ENCODE data around the gene AADACL4. TPM values are rescaled to one million over a fixed set of nuclear protein-coding genes. Genes with fewer than 3 reads are reported as not detected.

The AADACL4 gene
- total and polyA plus RNA-seq, 9 of the 15 experiments (the other 6 are each of a cell fraction or from before 2014, with no cell fraction given): not detected

GRCh38 chr1:12613180-12613579 lies 30.7 kb upstream of the AADACL4 start:
- peaks cover 97% of the 10 kb centered on the region for H3K79me2 ChIP-seq (ENCODE audit: control insufficient read depth, insufficient read depth, low read length)
- no peaks in the 10 kb centered on the region for H3K9me1 ChIP-seq (ENCODE audit: control insufficient read depth, insufficient read depth, low read length)
- H3K4me3 ChIP-seq: no peak overlapping the region
- peaks cover 68% of the 10 kb centered on the region for H3K36me3 ChIP-seq (ENCODE audit: control insufficient read depth, insufficient read depth, low read length)
- no peaks in the 10 kb centered on the region for H3K27me3 ChIP-seq (ENCODE audit: control insufficient read depth in 2 of 2, insufficient read depth in 2 of 2, low read length in 2 of 2)
- H4K20me1 ChIP-seq (replicated peaks; ENCODE audit: control insufficient read depth, insufficient read depth, low read length): 0 out of 2 replicates have a peak, but pooled peaks cover 5% of the 10 kb centered on the region
- H3K4me2 ChIP-seq (ENCODE audit: insufficient read depth, low read length): no peak overlapping the region
- TF ChIP-seq POLR2AphosphoS5 (IDR thresholded peaks at IDR 0.05; ENCODE audit: control insufficient read depth, insufficient read depth, low read depth, low read length) (0 out of 2 replicates have a peak, but pooled peaks have one; percentile 40), DPF2 (IDR thresholded peaks at IDR 0.05) (no peak)
- BruUV-seq (replicated peaks): no TSS peak
- intact Hi-C loops (cut with micrococcal nuclease) (no loop called here), in situ Hi-C loops (cut with MboI) (loop anchor here (25.0 kb wide), 1 partner anchor 301 kb away; no protein-coding TSS in a partner anchor)
- H3K9ac ChIP-seq (ENCODE audit: insufficient read depth in 1 of 2, low read depth in 2 of 2, low read length in 2 of 2): no peak overlapping the region; a peak in 1 of 4 replicates
- ChIA-PET CTCF (ENCODE audit: low intra/inter-chr PET ratio) (no interaction called here), POLR2A (interaction anchor here (0.6 to 1.5 kb wide), 6 partner anchors 9 to 906 kb away, joined by 3 to 4 read pairs (median 4); no protein-coding TSS in a partner anchor)
- WGBS (ENCODE audit: insufficient coverage, low coverage, missing lambda C conversion rate): 83% methylated on average over 4 of the region's 4 CpGs
- no peak overlapping the region for H2AFZ ChIP-seq (ENCODE audit: low read depth, low read length)
- H3K9me3 ChIP-seq (replicated peaks; ENCODE audit: control insufficient read depth, insufficient read depth, low read depth, low read length): no peaks in the 10 kb centered on the region
- H3K4me1 ChIP-seq (replicated peaks in 1 of 2; ENCODE audit: control insufficient read depth in 2 of 2, insufficient read depth in 2 of 2, low read length in 2 of 2): peaks cover 13 to 17% of the 10 kb centered on the region in 2 experiments
- no peak for FAIRE-seq
- no peak for ATAC-seq
- H3K27ac ChIP-seq (ENCODE audit: extremely low read depth, low read depth, low read length): no peak overlapping the region
- no peak for DNase-seq (ENCODE audit: extremely low read depth in 1 of 4, low spot score in 3 of 4)

- Histone ChIP-seq H3K27ac (ENCODE audit: extremely low read depth, low read depth, low read length) (peak overlapping the region; percentile 94), H3K9ac (ENCODE audit: insufficient read depth in 1 of 2, low read depth in 2 of 2, low read length in 2 of 2) (peak overlapping the region; percentile 40 to 94; a peak in 3 of 4 replicates), H4K20me1 (replicated peaks; ENCODE audit: control insufficient read depth, insufficient read depth, low read length) (0 out of 2 replicates have a peak, but pooled peaks cover 5% of the 10 kb centered on the region), H3K4me2 (ENCODE audit: insufficient read depth, low read length) (peak overlapping the region; percentile 97), H3K27me3 (ENCODE audit: control insufficient read depth in 2 of 2, insufficient read depth in 2 of 2, low read length in 2 of 2) (no peaks in the 10 kb centered on the region), H2AFZ (ENCODE audit: low read depth, low read length) (no peak overlapping the region), H3K36me3 (ENCODE audit: control insufficient read depth, insufficient read depth, low read length) (peaks cover 54% of the 10 kb centered on the region), H3K4me1 (replicated peaks in 1 of 2; ENCODE audit: control insufficient read depth in 2 of 2, insufficient read depth in 2 of 2, low read length in 2 of 2) (peaks cover 17 to 30% of the 10 kb centered on the region in 2 experiments), H3K9me1 (ENCODE audit: control insufficient read depth, insufficient read depth, low read length) (no peaks in the 10 kb centered on the region), H3K79me2 (ENCODE audit: control insufficient read depth, insufficient read depth, low read length) (peaks cover 97% of the 10 kb centered on the region), H3K9me3 (replicated peaks; ENCODE audit: control insufficient read depth, insufficient read depth, low read depth, low read length) (0 out of 2 replicates have a peak, but pooled peaks cover 2% of the 10 kb centered on the region), H3K4me3 (peak overlapping the region; percentile 71)
- POLR2A ChIA-PET: interaction anchor here (0.6 to 4.1 kb wide), 10 partner anchors 8 to 705 kb away, joined by 3 to 24 read pairs (median 3); no protein-coding TSS in a partner anchor
- CTCF ChIA-PET (ENCODE audit: low intra/inter-chr PET ratio): no interaction called here
- 55% methylated on average over 7 of the region's 7 CpGs for WGBS (ENCODE audit: insufficient coverage, low coverage, missing lambda C conversion rate)
- ATAC-seq: no peak
- BruUV-seq (replicated peaks): no TSS peak
- in situ Hi-C loops (cut with MboI) (loop anchor here (5.0 to 25.0 kb wide), 2 partner anchors 207 to 302 kb away; no protein-coding TSS in a partner anchor), intact Hi-C loops (cut with micrococcal nuclease) (loop anchor here (5.0 kb wide), 2 partner anchors 87 to 137 kb away; no protein-coding TSS in a partner anchor)
- peak in 1 of 4 experiments; percentile 48 for DNase-seq (ENCODE audit: extremely low read depth in 1 of 4, low spot score in 3 of 4)
- FAIRE-seq: no peak
- peak; percentile 59; the same call in 1 of the 2 replicates for TF ChIP-seq KAT7 (CRISPR knock-in tag; IDR thresholded peaks at IDR 0.05; ENCODE audit: borderline replicate concordance)
- no peak for TF ChIP-seq SFPQ (IDR thresholded peaks at IDR 0.05; ENCODE audit: low read depth, low read length)
- no peak for TF ChIP-seq SMARCA5 (IDR thresholded peaks at IDR 0.05)
- TF ChIP-seq ZFX (CRISPR knock-in tag; IDR thresholded peaks at IDR 0.05): peak; percentile 55
- no peak for TF ChIP-seq HMGN3 (IDR thresholded peaks at IDR 0.05; ENCODE audit: borderline replicate concordance, extremely low read depth, insufficient read length, low read depth, low read length)
- no peak for TF ChIP-seq HDAC6 (IDR thresholded peaks at IDR 0.05; ENCODE audit: low read depth, low read length)
- TF ChIP-seq ZNF780A (CRISPR knock-in tag; IDR thresholded peaks at IDR 0.05): no peak
- 0 out of 2 replicates have a peak, but pooled peaks have one; percentile 31 for TF ChIP-seq MECOM (CRISPR knock-in tag; IDR thresholded peaks at IDR 0.05)
Measured at GRCh38 chr1:12614402-12615158, 29.3 kb upstream of the AADACL4 start.

Data from K562 (cell line).